GM23338 (cell line): ENCODE results near the gene DIAPH3. TPM values are rescaled to one million over a fixed set of nuclear protein-coding genes. Genes with fewer than 3 reads are reported as not detected.

Experiments used
- ATAC-seq: fragments of 200-7000 bp; cut with Tn5 transposase; 3 replicates; pipeline ENCODE4 v1.9.1; 2020
- DNase-seq: peaks from one replicate; pipeline ENCODE4 v3.0.0-alpha.2; 2015; ENCODE audit warnings: low spot score
- H2AFZ ChIP-seq: fragments of 200-600 bp; sonication (generic); 2 replicates; pipeline ENCODE4 v1.8.0; 2016; ENCODE audit warnings: antibody characterized with exemption, mild to moderate bottlenecking, moderate library complexity
- H3F3A ChIP-seq: fragments of 200-600 bp; sonication (generic); replicated peaks from 2 replicates; pipeline ENCODE4 v1.8.0; 2017; ENCODE audit warnings: antibody characterized with exemption, mixed run types, low read depth
- H3K27ac ChIP-seq: fragments of 200-600 bp; sonication (generic); 2 replicates; pipeline ENCODE4 v1.6.1; 2016; ENCODE audit warnings: low read depth
- H3K27me3 ChIP-seq: fragments of 200-600 bp; sonication (generic); 2 replicates; pipeline ENCODE4 v1.8.0; 2016; ENCODE audit warnings: mild to moderate bottlenecking, mixed run types, moderate library complexity; ENCODE audit not compliant: insufficient read depth
- H3K36me3 ChIP-seq: fragments of 200-600 bp; sonication (generic); 2 replicates; pipeline ENCODE4 v1.8.0; 2016; ENCODE audit warnings: mild to moderate bottlenecking; ENCODE audit not compliant: insufficient read depth
- H3K4me1 ChIP-seq: fragments of 200-600 bp; sonication (generic); 2 replicates; pipeline ENCODE4 v1.8.0; 2016; ENCODE audit warnings: mild to moderate bottlenecking, moderate library complexity; ENCODE audit not compliant: insufficient read depth
- H3K4me2 ChIP-seq: fragments of 200-600 bp; sonication (generic); 2 replicates; pipeline ENCODE4 v1.7.1; 2017; ENCODE audit warnings: mixed run types
- H3K4me3 ChIP-seq: fragments of 200-600 bp; sonication (generic); 2 replicates; pipeline ENCODE4 v1.6.1; 2016; ENCODE audit warnings: mixed run types
- H3K79me2 ChIP-seq: fragments of 200-600 bp; sonication (generic); replicated peaks from 2 replicates; pipeline ENCODE4 v1.8.0; 2017; ENCODE audit warnings: mild to moderate bottlenecking; ENCODE audit not compliant: insufficient read depth
- H3K9me2 ChIP-seq: fragments of 200-600 bp; sonication (generic); 2 replicates; pipeline ENCODE4 v1.8.0; 2017; ENCODE audit not compliant: insufficient read depth
- H4K20me1 ChIP-seq: fragments of 200-600 bp; sonication (generic); replicated peaks from 2 replicates; pipeline ENCODE4 v1.8.0; 2017; ENCODE audit warnings: mild to moderate bottlenecking; ENCODE audit not compliant: insufficient read depth
- H3K27ac Mint-ChIP-seq: 2 replicates; pipeline ENCODE4 v1.8.0; 2020; ENCODE audit warnings: inconsistent platforms, mild to moderate bottlenecking, moderate library complexity, mixed read lengths
- H3K27me3 Mint-ChIP-seq: 3 replicates; pipeline ENCODE4 v1.8.0; 2022; ENCODE audit warnings: low read depth, mild to moderate bottlenecking, moderate library complexity, mixed read lengths, inconsistent platforms; ENCODE audit not compliant: insufficient read depth, poor library complexity
- H3K36me3 Mint-ChIP-seq: 3 replicates; pipeline ENCODE4 v1.8.0; 2021; ENCODE audit warnings: low read depth, mild to moderate bottlenecking, inconsistent platforms, moderate library complexity, mixed read lengths
- H3K4me1 Mint-ChIP-seq: 3 replicates; pipeline ENCODE4 v1.8.0; 2020; ENCODE audit warnings: mild to moderate bottlenecking, inconsistent platforms, mixed read lengths
- H3K4me3 Mint-ChIP-seq: 3 replicates; pipeline ENCODE4 v1.8.0; 2021; ENCODE audit warnings: moderate library complexity, mild to moderate bottlenecking, inconsistent platforms, mixed read lengths
- H3K9me3 Mint-ChIP-seq: 3 replicates; pipeline ENCODE4 v1.8.0; 2020; ENCODE audit warnings: moderate library complexity, mild to moderate bottlenecking, inconsistent platforms, mixed read lengths
- CREB1 ChIP-seq: fragments of 250-450 bp; sonication (Bioruptor Pico); IDR thresholded peaks from 2 replicates; pipeline ENCODE4 v1.5.0; 2020; ENCODE audit warnings: low read depth, mild to moderate bottlenecking, moderate library complexity
- EZH2 ChIP-seq: fragments of 200-600 bp; sonication (generic); IDR thresholded peaks from one replicate; pipeline ENCODE4 v1.8.0; 2017; ENCODE audit warnings: antibody characterized with exemption, mild to moderate bottlenecking, low read depth; ENCODE audit not compliant: unreplicated experiment
- EZH2phosphoT487 ChIP-seq: fragments of 200-600 bp; sonication (generic); IDR thresholded peaks from one replicate; pipeline ENCODE4 v1.8.1; 2018; ENCODE audit warnings: antibody characterized with exemption; ENCODE audit not compliant: unreplicated experiment
- NANOG ChIP-seq: IDR thresholded peaks from 2 replicates; pipeline ENCODE4 v1.6.1; 2016; ENCODE audit warnings: antibody characterized with exemption, borderline replicate concordance
- POLR2AphosphoS5 ChIP-seq: IDR thresholded peaks from 2 replicates; pipeline ENCODE4 v1.6.1; 2016; ENCODE audit warnings: antibody characterized with exemption, low read depth
- STAT1 ChIP-seq: IDR thresholded peaks from one replicate; pipeline ENCODE4 v1.6.1; 2016; ENCODE audit warnings: antibody characterized with exemption; ENCODE audit not compliant: unreplicated experiment
- ZNF114 ChIP-seq: fragments of 250-450 bp; sonication (Bioruptor Pico); IDR thresholded peaks from 2 replicates; pipeline ENCODE4 v1.5.0; 2020; ENCODE audit warnings: mild to moderate bottlenecking, moderate library complexity
- ZNF331 ChIP-seq: fragments of 250-450 bp; sonication (Bioruptor Pico); IDR thresholded peaks from 2 replicates; pipeline ENCODE4 v1.5.0; 2020; ENCODE audit warnings: low read depth, mild to moderate bottlenecking, moderate library complexity
- ZNF462 ChIP-seq: fragments of 250-450 bp; sonication (Bioruptor Pico); IDR thresholded peaks from 2 replicates; pipeline ENCODE4 v1.5.0; 2020; ENCODE audit warnings: mild to moderate bottlenecking, moderate library complexity
- polyA plus RNA-seq: library from polyadenylated mRNA; unstranded; fragments of >200 nt; fragmentation: Nextera tagmentation; extraction: Ambion mirVana; gene quantifications from 2 replicates; pipeline ENCODE4 v1.2.1, GENCODE V29; 2016
- total RNA-seq: library from RNA; depleted of rRNA; stranded (reverse); fragments of >200 nt; shearing (Covaris generic); gene quantifications from 2 replicates; pipeline ENCODE4 v1.2.3, GENCODE V29; 2014
- TF ChIP-seq, protein P1 (sequence below), 2 experiments: fragments of 200-600 bp in 1 of 2; sonication (generic) in 1 of 2; conservative IDR thresholded peaks; 2 replicates each; pipeline versions ENCODE4 v1.5.1 to v1.6.1; 2016 to 2017; ENCODE audit warnings: antibody characterized with exemption in 2 of 2, low read depth in 2 of 2, mild to moderate bottlenecking in 2 of 2, moderate library complexity in 1 of 2
- TF ChIP-seq, protein P2 (sequence below): IDR thresholded peaks from one replicate; pipeline ENCODE4 v1.6.1; 2018; ENCODE audit warnings: antibody characterized with exemption; ENCODE audit not compliant: unreplicated experiment

DIAPH3 gene
- total and polyA plus RNA-seq, 2 experiments from 2014 or later, result 23.4 to 30.2 TPM

GRCh38 chr13:60001889-60002288, 161.8 kb downstream of the DIAPH3 start:
- Mint-ChIP-seq H3K27ac (no peak overlapping the region), H3K9me3 (no peaks in the 10 kb centered on the region), H3K27me3 (no peaks in the 10 kb centered on the region), H3K4me3 (no peak overlapping the region), H3K36me3 (no peaks in the 10 kb centered on the region; the same call in 1 of the 3 replicates), H3K4me1 (peaks cover 4% of the 10 kb centered on the region; the same call in 1 of the 3 replicates)
- Histone ChIP-seq H3K4me1 (no peaks in the 10 kb centered on the region), H3K79me2 (no peaks in the 10 kb centered on the region), H4K20me1 (no peaks in the 10 kb centered on the region), H3K9me2 (no peaks in the 10 kb centered on the region), H3K4me2 (no peak overlapping the region), H3F3A (no peaks in the 10 kb centered on the region), H3K27me3 (no peaks in the 10 kb centered on the region), H3K4me3 (no peak overlapping the region), H3K27ac (no peak overlapping the region), H2AFZ (no peak overlapping the region), H3K36me3 (no peaks in the 10 kb centered on the region)
- ATAC-seq (no peak), DNase-seq (no peak)
- TF ChIP-seq EZH2phosphoT487, result no peak
- TF ChIP-seq, protein P1, sequence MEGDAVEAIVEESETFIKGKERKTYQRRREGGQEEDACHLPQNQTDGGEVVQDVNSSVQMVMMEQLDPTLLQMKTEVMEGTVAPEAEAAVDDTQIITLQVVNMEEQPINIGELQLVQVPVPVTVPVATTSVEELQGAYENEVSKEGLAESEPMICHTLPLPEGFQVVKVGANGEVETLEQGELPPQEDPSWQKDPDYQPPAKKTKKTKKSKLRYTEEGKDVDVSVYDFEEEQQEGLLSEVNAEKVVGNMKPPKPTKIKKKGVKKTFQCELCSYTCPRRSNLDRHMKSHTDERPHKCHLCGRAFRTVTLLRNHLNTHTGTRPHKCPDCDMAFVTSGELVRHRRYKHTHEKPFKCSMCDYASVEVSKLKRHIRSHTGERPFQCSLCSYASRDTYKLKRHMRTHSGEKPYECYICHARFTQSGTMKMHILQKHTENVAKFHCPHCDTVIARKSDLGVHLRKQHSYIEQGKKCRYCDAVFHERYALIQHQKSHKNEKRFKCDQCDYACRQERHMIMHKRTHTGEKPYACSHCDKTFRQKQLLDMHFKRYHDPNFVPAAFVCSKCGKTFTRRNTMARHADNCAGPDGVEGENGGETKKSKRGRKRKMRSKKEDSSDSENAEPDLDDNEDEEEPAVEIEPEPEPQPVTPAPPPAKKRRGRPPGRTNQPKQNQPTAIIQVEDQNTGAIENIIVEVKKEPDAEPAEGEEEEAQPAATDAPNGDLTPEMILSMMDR (conservative IDR thresholded peaks at IDR 0.05; ENCODE audit: low read depth in 2 of 2), result no peak
- TF ChIP-seq EZH2, result no peak

- no peak overlapping the region for H3K4me3 ChIP-seq
- Mint-ChIP-seq H3K4me3 (no peak overlapping the region), H3K27me3 (no peaks in the 10 kb centered on the region), H3K36me3 (no peaks in the 10 kb centered on the region; the same call in 2 of the 3 replicates), H3K9me3 (no peaks in the 10 kb centered on the region), H3K27ac (no peak overlapping the region), H3K4me1 (peaks cover 4% of the 10 kb centered on the region; the same call in 1 of the 3 replicates)
- H3K4me2 ChIP-seq, result no peak overlapping the region
- ATAC-seq (no peak), DNase-seq (no peak)
- no peaks in the 10 kb centered on the region for H3K36me3 ChIP-seq
- H2AFZ ChIP-seq, result no peak overlapping the region
- H3K4me1 ChIP-seq, result no peaks in the 10 kb centered on the region
- H3F3A ChIP-seq, result no peaks in the 10 kb centered on the region
- no peaks in the 10 kb centered on the region for H3K79me2 ChIP-seq
- H3K27ac ChIP-seq, result no peak overlapping the region
- no peaks in the 10 kb centered on the region for H3K27me3 ChIP-seq
- H4K20me1 ChIP-seq, result no peaks in the 10 kb centered on the region
- H3K9me2 ChIP-seq, result no peaks in the 10 kb centered on the region
- TF ChIP-seq ZNF462 (no peak), STAT1 (no peak), EZH2 (no peak), ZNF114 (CRISPR knock-in tag) (no peak), EZH2phosphoT487 (no peak), CREB1 (CRISPR knock-in tag) (no peak), NANOG (no peak), ZNF331 (CRISPR knock-in tag) (no peak), POLR2AphosphoS5 (no peak)
- TF ChIP-seq, protein P2, sequence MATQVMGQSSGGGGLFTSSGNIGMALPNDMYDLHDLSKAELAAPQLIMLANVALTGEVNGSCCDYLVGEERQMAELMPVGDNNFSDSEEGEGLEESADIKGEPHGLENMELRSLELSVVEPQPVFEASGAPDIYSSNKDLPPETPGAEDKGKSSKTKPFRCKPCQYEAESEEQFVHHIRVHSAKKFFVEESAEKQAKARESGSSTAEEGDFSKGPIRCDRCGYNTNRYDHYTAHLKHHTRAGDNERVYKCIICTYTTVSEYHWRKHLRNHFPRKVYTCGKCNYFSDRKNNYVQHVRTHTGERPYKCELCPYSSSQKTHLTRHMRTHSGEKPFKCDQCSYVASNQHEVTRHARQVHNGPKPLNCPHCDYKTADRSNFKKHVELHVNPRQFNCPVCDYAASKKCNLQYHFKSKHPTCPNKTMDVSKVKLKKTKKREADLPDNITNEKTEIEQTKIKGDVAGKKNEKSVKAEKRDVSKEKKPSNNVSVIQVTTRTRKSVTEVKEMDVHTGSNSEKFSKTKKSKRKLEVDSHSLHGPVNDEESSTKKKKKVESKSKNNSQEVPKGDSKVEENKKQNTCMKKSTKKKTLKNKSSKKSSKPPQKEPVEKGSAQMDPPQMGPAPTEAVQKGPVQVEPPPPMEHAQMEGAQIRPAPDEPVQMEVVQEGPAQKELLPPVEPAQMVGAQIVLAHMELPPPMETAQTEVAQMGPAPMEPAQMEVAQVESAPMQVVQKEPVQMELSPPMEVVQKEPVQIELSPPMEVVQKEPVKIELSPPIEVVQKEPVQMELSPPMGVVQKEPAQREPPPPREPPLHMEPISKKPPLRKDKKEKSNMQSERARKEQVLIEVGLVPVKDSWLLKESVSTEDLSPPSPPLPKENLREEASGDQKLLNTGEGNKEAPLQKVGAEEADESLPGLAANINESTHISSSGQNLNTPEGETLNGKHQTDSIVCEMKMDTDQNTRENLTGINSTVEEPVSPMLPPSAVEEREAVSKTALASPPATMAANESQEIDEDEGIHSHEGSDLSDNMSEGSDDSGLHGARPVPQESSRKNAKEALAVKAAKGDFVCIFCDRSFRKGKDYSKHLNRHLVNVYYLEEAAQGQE, result no peak
Observed at GRCh38 chr13:60000976-60001375, 162.8 kb downstream of the DIAPH3 start.
